Measurements from ENCODE around the gene FCN3.
"Not testable (repeated sequence)": the region's sequence is repeated elsewhere in the genome, so short reads cannot be mapped to it uniquely, and the experiment has no call there.

Gene FCN3

DNA sequence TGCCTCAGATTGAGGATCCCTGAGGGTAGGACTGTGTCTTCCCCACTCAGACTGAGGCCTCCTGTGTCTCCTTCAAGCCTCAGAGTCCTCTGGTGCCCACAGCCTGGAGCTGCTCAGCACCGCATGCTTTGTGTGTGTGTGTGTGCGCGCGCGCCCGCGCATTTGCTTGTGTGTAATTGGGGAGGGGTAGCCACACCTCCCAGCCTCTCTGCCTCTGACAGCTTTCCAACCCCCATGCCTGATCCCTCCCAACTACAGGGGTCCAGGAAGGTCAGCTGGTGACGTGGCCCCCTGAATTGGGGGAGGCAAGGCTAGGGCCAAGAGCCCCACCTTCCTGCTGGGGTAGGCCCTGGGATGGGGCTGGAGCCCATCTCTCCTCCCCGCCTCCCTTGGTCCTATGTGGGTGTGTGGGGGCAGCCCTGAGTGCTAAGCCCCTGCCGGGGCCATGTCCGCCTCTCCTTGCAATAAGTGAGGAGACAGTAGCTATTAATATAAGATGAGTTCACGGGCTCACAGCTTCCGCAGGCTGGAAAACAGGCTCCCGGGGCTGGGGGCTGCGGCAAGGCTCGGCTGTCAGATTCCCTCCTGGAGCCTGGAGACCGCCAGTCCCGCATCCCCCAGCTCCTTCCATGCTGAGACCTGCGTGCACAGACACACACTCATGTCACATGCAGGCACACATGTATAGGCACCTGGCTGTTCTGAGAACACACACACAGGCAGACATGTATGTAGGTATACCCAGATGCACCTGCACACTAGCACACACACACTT lies 24.8 kb upstream of the FCN3 start:
- DNase-seq = no peak

DNA sequence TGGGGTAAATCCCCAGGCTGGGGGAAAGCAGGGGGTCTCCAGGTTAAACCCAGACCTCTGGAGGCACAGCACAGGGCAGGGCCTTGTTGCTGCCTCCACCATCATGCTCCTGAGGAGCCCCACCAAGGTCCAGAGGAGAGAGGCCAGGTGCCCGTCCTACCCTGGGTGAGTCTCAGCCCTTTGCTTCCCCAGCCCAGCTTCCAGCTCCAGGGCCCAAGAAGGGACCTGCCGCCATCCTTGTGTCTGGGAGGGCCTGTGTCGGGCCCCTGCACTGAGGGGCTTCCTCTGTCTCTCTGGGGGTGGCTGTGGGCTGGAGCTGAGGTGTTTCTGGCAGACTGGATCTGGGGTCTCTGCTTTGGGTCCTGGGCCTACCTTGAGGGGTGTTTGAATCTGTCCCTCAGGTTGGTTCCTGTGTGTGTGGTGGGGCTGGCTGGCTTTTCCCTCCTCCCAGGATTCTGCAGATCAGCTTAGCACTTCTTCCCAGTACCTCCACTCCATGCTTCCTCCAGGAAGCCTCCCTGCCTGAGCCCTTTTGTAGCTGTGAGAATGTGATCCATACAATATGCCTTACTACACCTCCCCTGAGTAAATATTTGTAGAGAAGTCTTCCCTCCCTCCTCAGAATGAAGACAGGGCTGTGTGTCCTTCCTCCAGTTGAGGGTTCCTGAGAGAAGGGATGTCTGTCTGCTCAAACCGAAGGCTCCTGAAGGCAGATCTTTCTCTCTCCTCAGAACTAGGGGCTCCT lies 24.0 kb upstream of the FCN3 start:
- DNase-seq = no peak

DNA sequence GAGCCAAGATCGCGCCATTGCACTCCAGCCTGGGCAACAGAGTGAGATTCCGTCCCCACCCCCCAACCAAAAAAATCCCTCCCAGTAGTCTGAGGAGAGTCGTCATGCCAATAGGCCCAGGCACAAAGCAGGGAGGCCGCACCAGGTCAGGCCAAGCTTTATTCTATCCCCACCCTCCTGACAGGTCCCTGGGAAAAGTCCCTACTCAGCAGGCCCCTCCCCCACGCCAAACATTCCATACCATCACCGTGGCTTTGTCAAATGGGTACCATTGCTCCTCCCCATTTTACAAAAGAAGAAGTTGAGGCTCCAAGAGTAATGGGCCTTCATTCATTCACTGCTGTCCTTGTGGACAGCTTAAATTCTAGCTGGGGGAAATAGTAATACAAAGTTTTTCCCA lies 23.1 kb upstream of the FCN3 start:
- DNase-seq = no peak

DNA sequence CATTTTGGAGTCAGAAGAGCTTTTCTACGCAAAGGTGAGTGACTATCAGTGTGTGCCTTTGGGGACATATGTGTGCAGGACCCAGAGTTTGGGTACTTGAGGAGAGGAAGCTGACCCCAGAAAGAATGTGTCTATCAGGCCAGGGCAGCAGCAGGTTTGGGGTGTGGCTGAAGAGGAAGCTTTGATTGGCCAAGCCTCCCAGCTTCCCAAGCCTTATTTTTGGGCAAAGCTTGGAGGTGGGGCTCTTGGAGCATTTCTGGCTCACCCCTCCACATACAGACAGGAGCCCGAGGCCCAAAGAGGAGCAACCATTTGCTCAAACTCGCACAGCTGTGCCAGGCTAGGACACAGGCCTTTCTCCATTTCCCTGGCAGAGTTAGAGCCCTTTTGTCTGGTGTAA lies 22.5 kb upstream of the FCN3 start:
- DNase-seq = no peak

DNA sequence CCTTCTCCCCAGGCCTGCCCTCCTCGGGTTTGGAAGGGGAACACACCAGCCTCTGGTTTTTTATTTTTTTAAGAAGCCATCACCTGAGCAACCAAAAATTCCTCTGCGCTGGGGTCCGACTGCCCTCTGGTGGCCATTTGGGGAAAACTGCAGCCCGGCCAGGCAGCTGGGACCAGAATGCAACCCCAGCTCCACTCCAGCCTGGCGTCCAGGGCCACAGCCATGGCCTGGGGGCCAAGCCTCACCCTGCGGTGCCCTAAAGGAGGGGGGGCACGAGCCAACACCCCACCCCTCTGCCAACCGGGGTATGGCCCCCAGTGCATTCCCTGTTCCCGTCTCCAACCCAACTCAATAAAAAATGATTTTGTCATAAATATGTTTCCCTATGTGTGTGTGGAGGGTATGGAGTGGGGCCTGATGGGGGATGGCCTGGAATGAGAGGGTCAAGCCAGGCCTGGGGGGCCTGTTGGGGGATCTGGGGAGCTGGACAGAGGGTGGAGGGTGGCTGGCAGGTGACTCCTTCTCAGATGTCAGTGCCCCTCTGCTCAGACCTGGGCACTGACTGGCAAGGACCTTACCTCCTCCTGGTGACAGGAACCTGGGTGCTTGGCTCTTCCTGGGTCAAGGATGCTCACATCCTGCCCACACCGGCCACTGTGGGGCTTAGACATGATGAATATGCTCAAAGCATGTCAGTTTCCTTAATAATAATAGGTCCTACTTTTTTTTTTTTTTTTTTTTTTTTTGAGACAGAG lies 21.0 kb upstream of the FCN3 start:
- DNase-seq = peak; percentile 67

DNA sequence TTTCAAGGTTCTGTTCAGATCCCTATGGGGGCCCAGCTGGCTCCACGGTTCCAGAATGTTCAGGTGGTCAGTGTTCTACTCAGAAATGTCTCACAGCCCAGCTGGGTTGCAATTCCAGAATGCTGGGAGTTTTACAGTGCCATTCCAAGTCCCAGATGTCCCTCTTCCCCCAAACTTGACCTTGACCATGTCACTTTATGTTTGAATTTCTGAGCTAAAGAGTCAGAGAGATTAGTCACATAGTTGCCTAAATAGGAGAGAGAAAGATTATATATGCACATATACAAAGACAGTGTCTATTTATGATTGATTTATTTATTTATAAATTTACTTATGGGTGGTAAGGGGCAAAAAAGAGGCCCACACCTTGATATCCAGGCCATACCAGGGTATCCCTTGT lies 20.3 kb upstream of the FCN3 start:
- DNase-seq = no peak

DNA sequence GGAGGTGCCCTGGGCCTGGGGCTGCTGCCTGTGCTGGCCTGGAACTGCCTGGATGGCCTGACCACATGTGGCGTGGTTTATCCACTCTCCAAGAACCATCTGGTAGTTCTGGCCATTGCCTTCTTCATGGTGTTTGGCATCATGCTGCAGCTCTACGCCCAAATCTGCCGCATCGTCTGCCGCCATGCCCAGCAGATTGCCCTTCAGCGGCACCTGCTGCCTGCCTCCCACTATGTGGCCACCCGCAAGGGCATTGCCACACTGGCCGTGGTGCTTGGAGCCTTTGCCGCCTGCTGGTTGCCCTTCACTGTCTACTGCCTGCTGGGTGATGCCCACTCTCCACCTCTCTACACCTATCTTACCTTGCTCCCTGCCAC lies 19.6 kb upstream of the FCN3 start:
- no peak for DNase-seq

DNA sequence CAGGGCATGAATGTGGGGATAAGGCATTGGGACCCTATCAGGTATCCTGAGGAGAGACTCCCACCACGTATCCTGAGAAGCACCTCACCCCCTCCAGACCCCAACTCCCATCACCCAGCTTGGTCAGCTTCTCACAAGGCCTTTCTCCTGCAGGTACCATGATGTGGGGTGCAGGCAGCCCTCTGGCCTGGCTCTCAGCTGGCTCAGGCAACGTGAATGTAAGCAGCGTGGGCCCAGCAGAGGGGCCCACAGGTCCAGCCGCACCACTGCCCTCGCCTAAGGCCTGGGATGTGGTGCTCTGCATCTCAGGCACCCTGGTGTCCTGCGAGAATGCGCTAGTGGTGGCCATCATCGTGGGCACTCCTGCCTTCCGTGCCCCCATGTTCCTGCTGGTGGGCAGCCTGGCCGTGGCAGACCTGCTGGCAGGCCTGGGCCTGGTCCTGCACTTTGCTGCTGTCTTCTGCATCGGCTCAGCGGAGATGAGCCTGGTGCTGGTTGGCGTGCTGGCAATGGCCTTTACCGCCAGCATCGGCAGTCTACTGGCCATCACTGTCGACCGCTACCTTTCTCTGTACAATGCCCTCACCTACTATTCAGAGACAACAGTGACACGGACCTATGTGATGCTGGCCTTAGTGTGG lies 19.1 kb upstream of the FCN3 start:
- no peak for DNase-seq

DNA sequence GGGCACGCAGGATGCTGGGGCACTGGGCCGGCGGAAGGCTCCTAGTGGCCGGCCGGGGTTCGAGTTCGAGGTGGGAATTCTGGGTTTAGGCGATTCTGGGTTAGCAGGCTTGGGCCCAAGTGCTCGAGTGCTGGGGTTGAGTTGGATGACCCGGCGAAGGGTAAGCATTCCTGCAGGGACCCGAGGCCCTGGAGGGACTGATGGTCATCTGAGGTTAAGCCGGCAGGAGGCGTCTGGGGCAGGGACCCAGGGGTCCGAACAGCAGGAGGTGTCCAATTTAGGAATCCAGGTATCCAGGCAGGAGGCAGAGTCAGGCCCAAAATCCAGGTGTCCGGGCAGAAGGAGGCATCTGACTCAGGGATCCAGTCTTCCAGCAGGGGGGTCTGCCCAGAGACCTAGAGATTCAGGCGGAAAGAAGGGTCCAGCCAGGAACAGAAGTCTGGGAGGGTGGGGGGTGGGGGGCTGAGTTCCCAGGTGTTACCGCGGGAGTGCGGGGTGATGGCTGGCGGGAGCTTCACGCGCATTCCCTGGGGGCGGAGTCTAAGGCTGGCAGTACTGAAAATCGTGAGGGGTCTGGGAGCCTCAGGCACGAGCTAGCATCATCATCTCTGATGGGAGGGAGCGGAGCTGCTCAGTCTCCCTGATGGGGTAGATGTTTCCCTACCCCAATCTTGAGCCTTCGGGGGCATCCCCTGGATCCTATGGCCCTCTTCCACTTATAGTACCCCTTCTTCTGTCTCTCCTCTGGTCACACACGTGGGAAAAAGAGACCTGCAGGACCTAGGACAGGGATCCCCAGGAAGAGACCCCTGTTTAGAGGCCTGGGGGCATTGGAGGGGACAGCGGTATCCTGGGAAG lies 18.4 kb upstream of the FCN3 start:
- DNase-seq = no peak

DNA sequence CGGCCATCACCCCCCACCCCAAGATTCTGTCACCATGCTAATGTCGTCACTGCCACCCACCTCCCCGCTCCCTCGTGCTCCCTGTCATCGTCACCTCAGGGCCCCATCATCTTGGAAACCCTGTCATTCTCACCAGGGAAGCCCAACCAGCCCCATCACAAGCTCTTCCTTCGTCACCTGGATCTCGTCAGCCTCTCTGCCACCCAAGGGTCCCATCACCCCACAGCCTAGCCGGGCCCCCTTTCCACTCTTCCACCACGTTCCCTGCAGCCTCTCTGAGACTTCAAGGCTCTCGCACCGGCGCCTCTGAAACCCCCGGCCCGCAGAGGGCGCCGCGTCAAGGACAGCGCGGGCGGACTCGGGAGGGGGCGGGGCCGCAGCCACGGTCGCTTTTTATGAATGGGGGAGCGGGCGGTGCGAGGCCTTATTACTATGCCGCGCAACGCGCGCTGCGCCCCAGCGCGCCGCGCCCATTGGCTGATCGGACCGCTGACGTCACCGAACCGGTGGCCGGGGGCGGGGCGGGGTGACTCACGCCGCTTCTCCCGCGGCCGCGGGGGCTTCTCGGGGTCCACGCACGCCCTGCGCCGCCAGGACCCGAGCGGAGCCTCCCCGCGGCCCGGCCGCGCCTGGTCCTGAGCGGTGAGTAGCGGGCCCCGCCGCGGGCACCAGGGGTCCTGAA lies 17.6 kb upstream of the FCN3 start, which contains the start of gene GPR3:
Gene GPR3, plus strand, starts transcription at position 527 of the 682 bp plus-strand sequence. CDS start 1,177 bp downstream, outside the sequence.
- peak; percentile 94 for DNase-seq

DNA sequence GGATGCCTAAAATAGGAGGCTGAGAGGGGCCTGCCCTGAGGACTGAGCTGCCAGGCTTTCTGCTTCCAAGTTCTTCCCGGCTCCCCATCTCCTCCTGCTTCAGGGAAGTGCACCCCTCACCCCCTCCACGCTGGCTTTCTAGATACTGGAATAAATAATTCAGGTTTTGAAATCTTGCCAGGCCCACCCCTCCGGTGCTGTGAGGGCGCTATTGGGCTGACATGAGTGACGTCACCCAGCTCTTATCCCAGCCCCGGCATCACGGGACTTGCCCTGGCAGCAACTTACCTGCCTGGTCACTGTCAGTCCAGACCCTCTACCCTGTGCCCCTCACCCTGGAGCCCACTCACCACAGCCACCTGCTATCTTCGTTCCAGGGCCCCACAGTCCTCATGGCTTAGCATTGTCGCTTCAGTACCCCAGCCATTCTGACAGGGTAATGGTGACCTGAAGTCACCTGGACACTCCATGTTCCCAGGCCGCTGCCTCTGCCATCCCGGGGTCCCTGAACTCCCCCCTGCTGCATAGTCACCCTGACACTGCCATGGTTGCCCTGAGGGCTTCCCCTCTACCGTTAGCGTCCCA lies 17.0 kb upstream of the FCN3 start:
- peak; percentile 63 for DNase-seq

DNA sequence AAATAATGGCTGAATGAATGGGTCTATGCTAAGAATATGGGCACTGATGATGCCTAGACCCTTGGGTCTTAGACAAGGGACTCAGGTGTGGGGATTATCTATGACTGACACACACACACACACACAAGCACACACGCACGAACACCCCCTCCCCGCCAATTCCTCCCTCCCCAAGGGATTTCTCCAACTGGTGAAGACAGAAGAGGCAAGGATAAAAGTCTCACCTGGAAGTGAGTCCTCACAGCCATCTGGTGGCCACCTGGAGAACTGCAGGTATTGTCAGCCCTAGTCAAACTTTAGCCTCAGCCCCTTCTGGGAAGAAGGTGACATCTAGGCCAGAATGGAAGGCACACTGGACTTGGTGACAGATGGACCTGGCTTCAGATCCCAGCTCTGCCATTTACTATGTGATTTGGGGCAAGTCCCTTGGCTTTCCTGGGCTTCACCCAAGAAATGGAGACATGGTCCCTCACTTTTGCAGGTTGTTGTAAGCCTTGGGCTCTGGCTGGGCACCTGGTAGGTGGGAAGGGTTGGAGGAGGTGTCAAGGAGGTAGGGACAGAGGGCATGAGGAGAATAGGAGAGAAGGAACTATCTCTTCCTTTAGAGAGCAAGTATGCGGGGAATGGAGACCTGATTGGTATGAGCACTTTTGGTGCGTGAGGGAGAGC lies 13.8 kb upstream of the FCN3 start:
- DNase-seq = peak; percentile 47

DNA sequence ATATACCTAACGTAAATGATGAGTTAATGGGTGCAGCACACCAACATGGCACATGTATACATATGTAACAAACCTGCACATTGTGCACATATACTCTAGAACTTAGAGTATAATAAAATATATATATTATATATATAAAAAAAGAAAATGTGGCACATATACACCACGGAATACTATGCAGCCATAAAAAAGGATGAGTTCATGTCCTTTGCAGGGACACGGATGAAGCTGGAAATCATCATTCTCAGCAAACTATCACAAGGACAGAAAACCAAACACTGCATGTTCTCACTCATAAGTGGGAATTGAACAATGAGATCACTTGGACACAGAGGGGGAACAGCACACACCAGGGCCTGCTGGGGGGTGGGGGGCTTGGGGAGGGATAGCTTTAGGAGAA lies 10.2 kb upstream of the FCN3 start:
- not testable (repeated sequence) for DNase-seq

DNA sequence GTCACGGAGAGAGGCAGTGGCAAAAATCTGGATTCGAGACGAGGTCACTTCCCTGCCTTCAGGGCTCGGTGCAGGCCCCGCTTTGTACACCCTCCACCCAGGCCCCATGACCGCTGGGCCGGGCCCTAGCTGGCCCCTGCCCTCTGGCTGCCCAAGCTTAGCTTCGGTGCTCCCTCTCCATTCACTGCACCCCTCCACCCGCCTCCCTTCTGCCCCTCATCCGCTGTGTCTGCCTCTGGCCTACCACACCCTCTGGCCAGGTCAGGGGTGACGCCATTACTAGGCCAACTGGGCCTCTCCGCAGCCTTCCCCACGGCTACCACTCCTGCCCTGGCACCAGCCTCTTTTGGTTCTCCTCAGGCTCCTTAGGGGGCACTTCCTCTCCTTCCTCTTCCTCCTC lies 9.0 kb upstream of the FCN3 start:
- DNase-seq = no peak

DNA sequence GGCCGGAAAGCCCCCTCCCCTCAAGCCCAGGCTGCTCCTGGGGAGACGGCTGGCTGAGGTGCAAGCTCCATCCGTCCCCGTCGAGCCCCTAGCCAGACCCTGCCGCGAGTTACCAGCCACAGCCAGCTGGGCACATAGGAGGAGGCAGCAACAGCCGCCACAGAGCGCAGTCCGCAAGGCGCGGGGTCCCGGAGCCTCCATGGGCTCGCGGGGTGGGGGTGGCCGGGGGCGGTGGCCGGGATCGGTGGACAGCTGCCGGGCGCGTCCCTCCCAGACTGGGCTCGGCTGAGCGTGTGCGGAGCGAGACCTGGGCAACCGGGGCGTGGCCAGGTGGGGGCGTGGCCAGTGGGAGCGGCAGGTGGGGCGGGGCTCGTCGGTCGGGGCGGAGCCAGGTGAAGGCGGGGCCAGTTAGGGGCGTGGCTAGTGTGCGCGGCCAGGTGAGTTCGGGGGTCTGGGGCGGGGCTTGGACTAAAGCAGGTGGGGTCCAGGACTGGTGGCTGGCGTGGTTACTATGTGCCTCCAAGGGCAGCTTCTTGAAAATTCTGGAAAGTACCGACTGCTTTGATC lies 8.5 kb upstream of the FCN3 start, which contains the start of gene CD164L2:
Gene CD164L2, minus strand, starts transcription at position 295 of the 567 bp plus-strand sequence. Its CDS starts 94 bp downstream, at position 201.
- no peak for DNase-seq

DNA sequence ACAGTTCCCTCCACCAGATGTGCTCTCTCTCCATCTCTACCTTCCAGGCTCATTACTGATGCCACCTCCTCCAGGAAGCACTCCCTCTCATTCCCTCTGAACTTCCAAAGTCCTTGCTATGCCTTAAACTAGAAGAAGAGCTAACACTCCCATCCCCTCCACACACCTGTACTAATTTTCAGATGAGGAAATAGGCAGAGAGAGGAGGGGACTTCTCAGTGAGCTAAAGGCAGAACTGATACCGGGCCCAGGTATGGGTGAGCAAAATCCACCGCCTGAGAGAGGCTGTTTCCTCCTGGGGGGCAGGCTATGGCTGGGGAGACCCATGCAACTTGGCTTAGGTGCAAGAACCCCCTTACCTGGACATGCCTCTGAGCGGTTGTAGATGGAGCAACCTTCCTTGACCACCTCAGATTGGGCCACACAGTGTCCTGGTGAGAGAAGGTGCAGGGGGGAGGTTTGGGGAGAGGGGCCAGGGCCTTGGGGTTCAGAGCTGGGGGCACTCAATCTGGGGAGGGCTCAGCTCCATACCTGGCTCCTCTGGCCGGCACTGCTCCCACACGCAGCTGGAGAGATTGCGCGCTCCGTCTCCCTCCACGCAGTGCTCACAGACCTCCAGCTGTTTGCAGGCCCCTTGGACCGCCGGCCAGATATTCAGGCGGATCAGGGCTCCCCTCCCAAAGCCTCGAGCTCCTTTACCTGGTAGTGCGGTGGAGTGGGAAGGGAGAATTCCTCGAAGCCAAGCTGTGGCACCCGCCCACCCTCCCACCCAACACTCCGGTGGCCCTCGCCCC lies 7.5 kb upstream of the FCN3 start:
- no peak for DNase-seq

DNA sequence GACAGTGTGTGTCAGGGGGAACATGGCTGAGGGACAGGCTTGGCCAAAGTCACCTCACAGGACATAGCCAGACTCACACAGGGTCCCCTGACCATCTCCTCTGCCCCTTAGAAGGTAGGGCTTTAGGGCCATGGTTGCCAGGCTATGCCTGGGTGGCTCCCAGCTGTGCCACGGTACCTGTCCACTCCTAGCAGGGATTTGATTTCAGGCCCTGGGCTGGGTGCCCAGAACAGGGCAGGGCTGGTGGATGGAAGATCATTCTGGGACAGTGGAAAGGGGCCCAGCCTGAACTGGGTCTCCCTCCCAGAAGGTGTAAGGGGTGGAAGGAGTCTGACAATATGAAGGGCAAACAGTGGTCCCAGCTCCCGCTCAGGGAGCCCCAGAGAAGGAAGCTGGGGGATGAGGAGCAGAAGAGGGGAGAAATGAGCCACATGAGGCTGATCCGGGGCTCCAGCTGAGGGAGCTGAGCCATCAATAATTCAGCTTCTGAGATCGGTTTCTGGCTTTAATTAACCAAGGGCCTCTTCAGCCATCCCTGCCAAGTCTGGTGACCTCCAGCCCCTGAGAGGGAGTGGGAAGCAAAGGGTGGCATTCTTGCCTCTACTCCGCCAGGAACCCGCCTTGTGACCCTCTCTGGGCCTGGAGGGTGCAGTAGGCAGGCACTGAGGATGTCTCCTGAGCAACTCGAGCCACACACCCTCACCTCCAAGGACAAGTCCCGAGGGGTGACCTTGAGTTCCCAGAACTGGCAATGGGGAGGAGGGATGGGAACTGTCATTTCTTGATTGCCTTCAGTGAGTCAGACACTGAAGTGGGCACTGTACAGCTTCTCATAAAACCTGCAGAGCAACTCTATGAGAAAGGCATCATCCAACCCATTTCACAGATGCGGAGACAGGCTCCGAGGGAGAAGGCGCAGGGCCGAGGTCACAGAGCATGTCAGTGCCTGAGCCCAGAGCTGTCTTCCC lies 6.4 kb upstream of the FCN3 start:
- no peak for DNase-seq

DNA sequence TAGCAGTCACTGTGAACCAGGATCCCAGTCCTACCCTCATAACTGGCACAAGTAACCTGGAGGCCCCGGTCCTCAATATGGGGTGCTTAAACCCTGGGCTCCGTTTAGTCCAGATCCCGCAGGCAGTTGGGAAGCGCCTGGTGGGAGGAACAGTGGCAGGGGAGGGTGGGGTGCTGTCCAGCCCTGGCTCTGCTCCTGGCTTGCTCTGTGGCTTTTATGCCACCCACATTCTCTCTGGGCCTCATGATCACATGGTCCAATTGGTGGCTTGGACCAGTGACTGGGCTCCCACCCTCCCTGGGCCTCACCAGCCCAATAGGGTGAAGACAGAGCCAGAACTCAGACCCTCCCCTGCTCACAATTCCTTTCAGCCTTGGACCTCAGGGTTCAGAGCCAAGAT lies 5.6 kb upstream of the FCN3 start:
- DNase-seq = no peak
